SU-DHL-6 (cell line): ENCODE results near the gene CHTOP.

Experiments used
- H2AFZ ChIP-seq: fragments of 200-600 bp; sonication (generic); 2 replicates; pipeline ENCODE4 v1.6.1; 2014; ENCODE audit warnings: low read depth, mild to moderate bottlenecking, moderate library complexity, mixed read lengths, antibody characterized with exemption, low read length; ENCODE audit not compliant: severe bottlenecking
- H3F3A ChIP-seq: fragments of 200-600 bp; shearing (Covaris generic); 2 replicates; pipeline ENCODE4 v1.6.0; 2016; ENCODE audit warnings: antibody characterized with exemption, mild to moderate bottlenecking; ENCODE audit not compliant: insufficient read depth
- H3K27ac ChIP-seq: fragments of 200-600 bp; sonication (generic); 2 replicates; pipeline ENCODE4 v1.5.1; 2016; ENCODE audit warnings: low read depth, mild to moderate bottlenecking, low read length, moderate library complexity, mixed read lengths
- H3K27me3 ChIP-seq: fragments of 200-600 bp; sonication (generic), shearing (Covaris generic); 2 replicates; pipeline ENCODE4 v1.6.0; 2014; ENCODE audit warnings: mild to moderate bottlenecking, low read length
- H3K36me3 ChIP-seq: fragments of 200-600 bp; sonication (generic); 2 replicates; pipeline ENCODE4 v1.6.1; 2014; ENCODE audit warnings: mild to moderate bottlenecking, low read length, mixed read lengths
- H3K4me2 ChIP-seq: fragments of 300-600, 200-600 bp; shearing (Covaris generic), sonication (generic); 2 replicates; pipeline ENCODE4 v1.6.0; 2014; ENCODE audit warnings: low read length, low read depth, mild to moderate bottlenecking; ENCODE audit not compliant: poor library complexity, severe bottlenecking
- H3K4me3 ChIP-seq: fragments of 200-600 bp; sonication (generic); 2 replicates; pipeline ENCODE4 v1.5.1; 2014; ENCODE audit warnings: antibody characterized with exemption, low read length, mild to moderate bottlenecking, mixed read lengths; ENCODE audit not compliant: insufficient read depth, poor library complexity, severe bottlenecking
- H3K79me2 ChIP-seq: fragments of 200-600 bp; sonication (generic); 2 replicates; pipeline ENCODE4 v1.6.1; 2014; ENCODE audit warnings: mild to moderate bottlenecking, low read length, moderate library complexity; ENCODE audit not compliant: insufficient read depth
- H3K9ac ChIP-seq: fragments of 200-600 bp; sonication (generic); 2 replicates; pipeline ENCODE4 v1.7.0; 2014; ENCODE audit warnings: mild to moderate bottlenecking, low read length
- H3K9me2 ChIP-seq: fragments of 200-600 bp; sonication (generic); replicated peaks from 2 replicates; pipeline ENCODE4 v1.6.1; 2014; ENCODE audit warnings: low read length; ENCODE audit not compliant: insufficient read depth
- H3K9me3 ChIP-seq: fragments of 200-600 bp; sonication (generic); 2 replicates; pipeline ENCODE4 v1.6.1; 2014; ENCODE audit warnings: low read length, mixed read lengths; ENCODE audit not compliant: insufficient read depth
- H4K20me1 ChIP-seq: fragments of 200-600 bp; sonication (generic); 2 replicates; pipeline ENCODE4 v1.6.1; 2014; ENCODE audit warnings: low read depth, mild to moderate bottlenecking, antibody characterized with exemption, low read length, moderate library complexity, mixed read lengths
- EZH2phosphoT487 ChIP-seq: fragments of 200-600 bp; sonication (generic), shearing (Covaris generic); conservative IDR thresholded peaks from 2 replicates; pipeline ENCODE4 v1.6.1; 2018; ENCODE audit warnings: mild to moderate bottlenecking, antibody characterized with exemption, low read length, moderate library complexity, mixed read lengths
- TF ChIP-seq, protein P1 (sequence below): fragments of 200-600 bp; sonication (generic); IDR thresholded peaks from one replicate; pipeline ENCODE4 v1.5.1; 2017; ENCODE audit warnings: antibody characterized with exemption, mild to moderate bottlenecking, low read length, moderate library complexity; ENCODE audit not compliant: insufficient read depth, poor library complexity, severe bottlenecking

Gene CHTOP

DNA sequence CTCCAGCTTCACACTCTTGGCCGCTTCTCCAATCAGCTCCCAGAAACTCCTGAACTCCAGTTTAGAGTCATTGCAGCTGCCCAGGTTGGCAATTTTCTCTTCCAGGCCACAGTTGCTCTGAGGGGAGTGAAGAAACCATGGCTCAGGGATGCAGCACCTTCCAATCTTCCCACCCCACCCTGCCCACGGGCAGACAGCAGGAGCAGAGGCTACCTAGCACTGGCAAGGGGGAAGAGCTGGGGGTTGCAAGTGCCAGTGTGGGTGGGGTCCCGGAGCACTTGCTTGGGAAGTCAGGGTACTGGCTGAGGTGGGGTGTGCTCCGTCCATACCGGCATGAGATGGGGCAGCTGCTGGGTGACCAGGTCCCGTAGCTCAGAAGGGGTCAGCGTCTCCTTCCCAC, 19.0 kb upstream of the CHTOP start:
- no peak overlapping the region for H2AFZ ChIP-seq
- no peaks in the 10 kb centered on the region for H3K36me3 ChIP-seq
- H3K9me2 ChIP-seq: no peaks in the 10 kb centered on the region
- H3K9me3 ChIP-seq: no peaks in the 10 kb centered on the region
- H3K9ac ChIP-seq: no peak overlapping the region
- no peak overlapping the region for H3K4me2 ChIP-seq
- TF ChIP-seq, protein P1, sequence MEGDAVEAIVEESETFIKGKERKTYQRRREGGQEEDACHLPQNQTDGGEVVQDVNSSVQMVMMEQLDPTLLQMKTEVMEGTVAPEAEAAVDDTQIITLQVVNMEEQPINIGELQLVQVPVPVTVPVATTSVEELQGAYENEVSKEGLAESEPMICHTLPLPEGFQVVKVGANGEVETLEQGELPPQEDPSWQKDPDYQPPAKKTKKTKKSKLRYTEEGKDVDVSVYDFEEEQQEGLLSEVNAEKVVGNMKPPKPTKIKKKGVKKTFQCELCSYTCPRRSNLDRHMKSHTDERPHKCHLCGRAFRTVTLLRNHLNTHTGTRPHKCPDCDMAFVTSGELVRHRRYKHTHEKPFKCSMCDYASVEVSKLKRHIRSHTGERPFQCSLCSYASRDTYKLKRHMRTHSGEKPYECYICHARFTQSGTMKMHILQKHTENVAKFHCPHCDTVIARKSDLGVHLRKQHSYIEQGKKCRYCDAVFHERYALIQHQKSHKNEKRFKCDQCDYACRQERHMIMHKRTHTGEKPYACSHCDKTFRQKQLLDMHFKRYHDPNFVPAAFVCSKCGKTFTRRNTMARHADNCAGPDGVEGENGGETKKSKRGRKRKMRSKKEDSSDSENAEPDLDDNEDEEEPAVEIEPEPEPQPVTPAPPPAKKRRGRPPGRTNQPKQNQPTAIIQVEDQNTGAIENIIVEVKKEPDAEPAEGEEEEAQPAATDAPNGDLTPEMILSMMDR: no peak
- no peaks in the 10 kb centered on the region for H4K20me1 ChIP-seq
- no peak overlapping the region for H3K27ac ChIP-seq
- no peaks in the 10 kb centered on the region for H3F3A ChIP-seq
- no peak overlapping the region for H3K4me3 ChIP-seq
- no peaks in the 10 kb centered on the region for H3K27me3 ChIP-seq
- no peaks in the 10 kb centered on the region for H3K79me2 ChIP-seq

DNA sequence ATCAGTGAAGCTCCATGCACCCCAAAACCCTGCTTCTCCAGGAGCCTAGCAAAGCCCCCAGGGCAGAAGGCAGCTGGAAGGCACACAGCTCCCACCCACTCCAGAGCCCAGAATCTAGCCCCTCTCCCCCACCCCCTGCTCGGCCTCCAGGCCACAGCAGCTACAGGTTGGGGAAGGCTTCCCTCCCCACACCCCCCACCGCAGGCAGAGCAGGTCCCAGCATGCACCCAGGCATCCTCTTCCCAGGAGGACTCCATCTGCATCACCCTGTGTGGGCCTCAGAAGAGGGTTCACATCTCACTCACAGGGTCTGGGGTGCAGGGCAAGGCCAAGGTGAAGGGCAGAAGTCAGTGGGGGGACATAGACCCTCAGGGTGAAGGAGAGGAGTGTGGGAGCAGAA, 18.5 kb upstream of the CHTOP start:
- Histone ChIP-seq H3K27ac (no peak overlapping the region), H3K4me2 (no peak overlapping the region)

DNA sequence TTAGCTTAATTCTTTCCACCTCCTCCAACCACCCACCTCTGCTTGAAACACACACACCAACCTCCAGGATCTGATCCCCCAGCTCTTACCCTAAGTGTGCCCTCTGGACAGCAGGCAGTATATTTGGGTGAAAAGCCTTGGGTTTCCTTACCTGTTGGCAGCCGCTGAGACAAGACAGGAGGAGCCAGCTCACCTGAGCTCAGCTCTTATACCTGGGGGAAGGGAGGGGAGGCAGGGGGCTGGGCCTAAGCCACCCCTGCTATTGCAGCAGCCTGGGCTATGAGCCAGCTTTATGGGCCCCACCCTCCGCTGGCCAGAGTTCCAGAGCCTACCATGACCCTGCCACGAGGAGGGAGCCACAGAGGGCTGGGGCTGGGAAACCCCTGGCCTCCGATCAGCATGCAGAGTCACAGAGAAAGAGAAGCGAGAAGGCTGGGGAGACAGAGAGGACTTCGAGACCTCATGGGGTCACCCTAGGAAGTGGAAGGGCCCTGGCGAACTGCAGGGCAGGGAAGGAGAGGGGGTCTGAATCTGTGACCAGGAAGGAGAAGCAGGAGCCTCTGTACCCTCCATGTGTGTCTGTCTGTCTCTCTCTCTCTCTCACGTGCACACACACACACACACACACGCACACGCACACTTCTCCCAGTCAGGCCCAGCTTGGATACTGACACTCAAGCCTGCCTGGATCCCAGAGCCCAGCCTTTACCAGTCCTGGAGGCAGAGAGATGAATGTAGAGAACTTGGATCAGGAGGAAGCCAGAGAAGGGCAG, 17.5 kb upstream of the CHTOP start, which contains the start of gene S100A14:
TSS of gene S100A14 (minus strand) at position 182 of the 773 bp plus-strand sequence. CDS start 467 bp downstream, outside the sequence.
- no peak within 1 kb of the TSS for H3K27ac ChIP-seq
- H3K9me3 ChIP-seq: no peaks in the 10 kb centered on the region
- H3K27me3 ChIP-seq: no peaks in the 10 kb centered on the region
- no peak within 1 kb of the TSS for H3K9ac ChIP-seq
- no peak for TF ChIP-seq EZH2phosphoT487
- TF ChIP-seq, protein P1: no peak
- H3K4me2 ChIP-seq: no peak within 1 kb of the TSS
- H3K79me2 ChIP-seq: no peaks in the 10 kb centered on the region
- H3K4me3 ChIP-seq: no peak within 1 kb of the TSS
- H4K20me1 ChIP-seq: no peaks in the 10 kb centered on the region
- H3K36me3 ChIP-seq: no peaks in the 10 kb centered on the region
- H3K9me2 ChIP-seq: no peaks in the 10 kb centered on the region
- H3F3A ChIP-seq: no peaks in the 10 kb centered on the region
- no peak within 1 kb of the TSS for H2AFZ ChIP-seq

More for the DNA sequence above, 18.5 kb upstream of the CHTOP start:
- no peak overlapping the region for H2AFZ ChIP-seq
- no peak overlapping the region for H3K9ac ChIP-seq
- no peaks in the 10 kb centered on the region for H3K36me3 ChIP-seq
- no peaks in the 10 kb centered on the region for H4K20me1 ChIP-seq
- H3K79me2 ChIP-seq: no peaks in the 10 kb centered on the region
- H3K4me3 ChIP-seq: no peak overlapping the region
- H3K9me3 ChIP-seq: no peaks in the 10 kb centered on the region
- H3K27me3 ChIP-seq: no peaks in the 10 kb centered on the region
- H3F3A ChIP-seq: no peaks in the 10 kb centered on the region
- TF ChIP-seq, protein P1: no peak
- no peak for TF ChIP-seq EZH2phosphoT487
- H3K9me2 ChIP-seq: no peaks in the 10 kb centered on the region
